Skeletal muscle tissue (tissue), 4 donors: ENCODE data around the gene KRT82. TPM values are rescaled to one million over a fixed set of nuclear protein-coding genes. Genes with fewer than 3 reads are reported as not detected.

Experiments used
- H3K27ac ChIP-seq: one replicate; pipeline ENCODE4 v1.7.0; 2013; ENCODE audit warnings: mild to moderate bottlenecking, low read depth, low read length, inconsistent platforms
- H3K27me3 ChIP-seq, 3 donors: one replicate each; pipeline ENCODE4 v1.7.0; 2013; ENCODE audit warnings: low read length in 3 of 3; ENCODE audit not compliant: control insufficient read depth in 3 of 3, insufficient read depth in 3 of 3
- H3K36me3 ChIP-seq, 3 donors: one replicate each; pipeline ENCODE4 v1.7.0; 2013; ENCODE audit warnings: low read length in 3 of 3; ENCODE audit not compliant: control insufficient read depth in 3 of 3, insufficient read depth in 3 of 3
- H3K4me1 ChIP-seq, 3 donors: one replicate each; pipeline ENCODE4 v1.7.0; 2013; ENCODE audit warnings: low read length in 3 of 3, mild to moderate bottlenecking in 3 of 3; ENCODE audit not compliant: control insufficient read depth in 3 of 3, insufficient read depth in 3 of 3
- H3K4me3 ChIP-seq, 3 donors: one replicate each; pipeline ENCODE4 v1.7.0; 2013; ENCODE audit warnings: low read length in 3 of 3
- H3K9ac ChIP-seq, 3 donors: one replicate each; pipeline ENCODE4 v1.7.0; 2013; ENCODE audit warnings: low read length in 3 of 3, mild to moderate bottlenecking in 3 of 3, moderate library complexity in 2 of 3, low read depth in 1 of 3
- H3K9me3 ChIP-seq, 3 donors: one replicate each; pipeline ENCODE4 v1.7.0; 2013; ENCODE audit warnings: low read length in 3 of 3; ENCODE audit not compliant: control insufficient read depth in 3 of 3
- total RNA-seq: library from RNA; depleted of rRNA; stranded (reverse); fragments of >200 nt; gene quantifications from one replicate; pipeline ENCODE4 v1.2.3, GENCODE V29; 2014
- donor health status: Osteomylitis.

KRT82 gene
- total RNA-seq, 1 donor from 2014 or later = not detected

DNA sequence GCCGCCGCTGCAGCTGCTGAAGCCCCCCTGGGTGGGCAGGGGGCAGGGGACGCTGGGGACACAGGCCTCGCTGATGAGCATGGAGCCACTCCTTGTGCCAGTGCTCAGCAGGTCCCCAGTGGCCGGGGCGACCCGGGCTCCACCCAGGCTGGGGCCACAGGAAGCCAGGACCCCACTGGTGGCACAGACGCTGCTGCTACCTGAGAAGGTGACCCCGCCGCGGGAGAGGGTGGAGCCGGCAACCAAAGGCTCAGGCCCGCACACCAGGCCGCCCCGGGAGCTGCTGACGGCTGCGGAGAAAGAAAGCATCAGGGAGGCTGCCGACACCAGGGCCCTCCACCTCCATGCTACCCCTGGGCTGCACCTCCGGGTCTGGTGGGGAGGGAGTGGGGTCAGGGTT, 28.0 kb downstream of the KRT82 start:
- no peak overlapping the region for H3K4me3 ChIP-seq
- H3K9ac ChIP-seq = no peak overlapping the region
- H3K27ac ChIP-seq = no peak overlapping the region
- no peaks in the 10 kb centered on the region for H3K36me3 ChIP-seq
- H3K27me3 ChIP-seq = peaks cover 9 to 21% (median 9%) of the 10 kb centered on the region in 3 donors
- no peaks in the 10 kb centered on the region for H3K9me3 ChIP-seq
- H3K4me1 ChIP-seq = no peaks in the 10 kb centered on the region

DNA sequence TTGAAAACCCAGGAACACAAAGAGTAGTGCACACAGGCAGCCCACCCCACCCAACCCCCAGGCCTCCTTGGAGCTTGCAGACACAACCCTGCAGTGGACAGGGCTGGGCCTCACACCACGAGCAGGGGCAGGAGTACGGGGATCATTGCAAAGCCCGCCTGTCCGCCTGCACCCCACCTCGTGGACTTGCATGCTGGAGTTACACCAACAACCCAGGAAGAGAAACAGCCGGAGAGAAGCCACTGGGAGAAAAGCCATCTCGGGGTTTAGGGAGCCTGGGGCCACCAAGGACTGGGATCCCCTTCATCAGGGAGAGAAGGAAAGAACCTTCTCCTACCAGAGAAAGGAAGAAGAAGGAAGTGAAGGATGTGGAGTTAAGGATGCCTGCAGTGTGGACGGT, 28.9 kb downstream of the KRT82 start:
- H3K4me3 ChIP-seq = no peak overlapping the region
- H3K27me3 ChIP-seq = peaks cover 9 to 21% (median 9%) of the 10 kb centered on the region in 3 donors
- H3K9me3 ChIP-seq = no peaks in the 10 kb centered on the region
- no peak overlapping the region for H3K9ac ChIP-seq
- no peaks in the 10 kb centered on the region for H3K4me1 ChIP-seq
- H3K36me3 ChIP-seq = no peaks in the 10 kb centered on the region
- H3K27ac ChIP-seq = no peak overlapping the region

DNA sequence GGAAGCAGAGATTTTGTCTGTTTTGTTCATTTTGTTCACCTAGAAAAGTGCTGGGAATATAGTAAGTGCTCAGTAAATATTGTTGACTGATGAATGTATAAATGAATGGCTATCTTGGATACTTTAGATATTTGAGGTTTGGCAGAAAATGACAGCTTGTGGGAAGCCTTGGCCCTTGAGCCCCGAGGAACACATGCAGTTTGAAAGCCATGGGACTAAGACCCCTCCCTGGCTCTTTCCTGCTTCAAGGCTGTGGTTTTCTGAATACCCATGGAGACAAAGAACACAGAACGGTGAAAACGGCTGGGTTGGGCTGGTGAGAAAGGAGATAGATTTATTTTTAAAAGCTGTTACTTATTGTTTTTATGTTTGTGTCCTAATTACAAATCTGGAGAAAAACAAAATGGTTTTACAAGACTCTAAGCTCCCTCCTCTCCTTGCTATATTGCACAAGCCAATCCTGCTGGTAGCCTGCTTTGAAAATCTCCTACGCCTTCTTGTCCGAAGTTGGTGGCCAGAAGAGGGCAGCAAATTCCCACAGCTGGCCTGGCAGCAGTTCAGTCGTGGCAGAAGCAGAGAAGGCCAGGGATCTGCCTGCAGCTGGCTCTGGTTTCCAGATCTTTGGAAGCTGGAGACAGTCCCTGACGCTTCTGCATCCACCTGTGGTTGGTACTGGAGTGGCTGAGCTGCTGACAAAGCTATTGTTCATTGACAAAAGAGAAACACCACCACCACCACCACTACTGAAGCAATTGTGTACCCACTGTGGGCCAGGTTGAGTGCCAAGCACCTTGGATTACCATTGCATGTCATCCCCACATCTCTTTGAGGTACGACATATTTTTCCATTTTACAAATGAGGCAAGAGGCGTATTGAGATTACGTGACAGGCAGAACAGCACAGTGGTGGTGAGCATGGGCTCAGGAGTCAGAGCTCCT, 33.6 kb downstream of the KRT82 start:
- Histone ChIP-seq H3K9me3 (no peaks in the 10 kb centered on the region), H3K9ac (no peak overlapping the region), H3K27ac (no peak overlapping the region), H3K27me3 (peaks cover 0 to 14% (median 8%) of the 10 kb centered on the region in 3 donors), H3K36me3 (no peaks in the 10 kb centered on the region), H3K4me3 (no peak overlapping the region), H3K4me1 (peaks cover 3 to 6% (median 4%) of the 10 kb centered on the region in 3 donors)

GRCh38 chr12:52371716-52372115, 34.4 kb downstream of the KRT82 start:
- Histone ChIP-seq H3K27ac (peak overlapping the region; percentile 41), H3K9ac (no peak overlapping the region)

GRCh38 chr12:52370926-52371608, 35.1 kb downstream of the KRT82 start:
- Histone ChIP-seq H3K4me1 (peaks cover 3 to 6% (median 4%) of the 10 kb centered on the region in 3 donors), H3K9ac (no peak overlapping the region), H3K4me3 (no peak overlapping the region), H3K27ac (peak overlapping the region; percentile 41), H3K9me3 (no peaks in the 10 kb centered on the region), H3K27me3 (peaks cover 0 to 13% (median 11%) of the 10 kb centered on the region in 3 donors), H3K36me3 (no peaks in the 10 kb centered on the region)

More at GRCh38 chr12:52371716-52372115, 34.4 kb downstream of the KRT82 start:
- no peaks in the 10 kb centered on the region for H3K9me3 ChIP-seq
- peaks cover 0 to 13% (median 12%) of the 10 kb centered on the region in 3 donors for H3K27me3 ChIP-seq
- no peaks in the 10 kb centered on the region for H3K36me3 ChIP-seq
- H3K4me3 ChIP-seq = no peak overlapping the region
- peaks cover 3 to 6% (median 4%) of the 10 kb centered on the region in 3 donors for H3K4me1 ChIP-seq

DNA sequence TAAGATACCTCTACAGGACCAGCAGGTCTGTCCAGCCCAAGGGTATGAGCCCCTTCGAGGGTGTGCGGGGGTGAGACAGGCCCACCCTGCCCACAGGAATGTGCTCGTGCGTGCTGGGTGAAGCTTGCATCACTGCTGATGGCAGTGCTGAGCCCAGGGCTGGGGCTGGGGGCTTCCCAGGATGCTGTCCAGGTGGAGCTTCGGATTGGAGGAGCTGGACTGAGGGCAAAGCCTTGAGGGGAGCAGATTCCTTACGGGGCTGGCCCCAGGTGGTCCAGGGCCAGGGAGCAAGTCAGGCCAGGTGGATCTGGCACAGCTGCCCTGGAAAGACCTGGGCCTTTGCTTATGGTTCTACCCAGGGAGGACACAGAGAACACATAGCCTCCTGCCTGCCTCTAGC, 36.3 kb downstream of the KRT82 start:
- Histone ChIP-seq H3K4me3 (no peak overlapping the region), H3K9ac (no peak overlapping the region), H3K4me1 (peaks cover 3 to 6% (median 4%) of the 10 kb centered on the region in 3 donors), H3K27me3 (peaks cover 0 to 21% (median 12%) of the 10 kb centered on the region in 3 donors), H3K27ac (no peak overlapping the region), H3K36me3 (no peaks in the 10 kb centered on the region), H3K9me3 (no peaks in the 10 kb centered on the region)

GRCh38 chr12:52369211-52369610, 36.9 kb downstream of the KRT82 start:
- no peaks in the 10 kb centered on the region for H3K9me3 ChIP-seq
- no peak overlapping the region for H3K4me3 ChIP-seq
- H3K4me1 ChIP-seq = peaks cover 3 to 6% (median 4%) of the 10 kb centered on the region in 3 donors
- H3K9ac ChIP-seq = no peak overlapping the region
- peaks cover 3 to 24% (median 15%) of the 10 kb centered on the region in 3 donors for H3K27me3 ChIP-seq
- H3K27ac ChIP-seq = no peak overlapping the region
- no peaks in the 10 kb centered on the region for H3K36me3 ChIP-seq

DNA sequence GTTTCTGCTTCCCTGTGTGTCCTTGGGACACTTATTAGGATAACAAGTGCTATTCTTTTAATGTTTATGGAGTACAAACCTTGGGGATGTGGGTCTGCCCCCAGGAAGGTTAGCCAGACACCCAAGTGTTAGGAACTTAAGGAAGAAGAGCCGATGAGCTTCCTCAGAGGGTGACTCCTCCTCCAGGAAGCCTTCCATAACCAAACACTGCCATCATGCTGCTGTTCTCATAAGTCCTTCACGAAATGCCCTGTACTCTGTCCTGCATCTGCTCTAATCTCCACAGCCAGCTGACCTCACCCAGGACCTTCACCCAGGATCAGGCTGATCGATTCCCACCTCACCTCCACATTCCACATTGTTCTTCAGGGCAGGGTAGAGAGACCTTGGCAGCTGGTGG, 37.6 kb downstream of the KRT82 start:
- Histone ChIP-seq H3K27ac (no peak overlapping the region), H3K36me3 (no peaks in the 10 kb centered on the region), H3K9ac (no peak overlapping the region), H3K27me3 (peaks cover 3 to 30% (median 16%) of the 10 kb centered on the region in 3 donors), H3K4me3 (no peak overlapping the region), H3K9me3 (no peaks in the 10 kb centered on the region), H3K4me1 (peaks cover 3 to 6% (median 4%) of the 10 kb centered on the region in 3 donors)

DNA sequence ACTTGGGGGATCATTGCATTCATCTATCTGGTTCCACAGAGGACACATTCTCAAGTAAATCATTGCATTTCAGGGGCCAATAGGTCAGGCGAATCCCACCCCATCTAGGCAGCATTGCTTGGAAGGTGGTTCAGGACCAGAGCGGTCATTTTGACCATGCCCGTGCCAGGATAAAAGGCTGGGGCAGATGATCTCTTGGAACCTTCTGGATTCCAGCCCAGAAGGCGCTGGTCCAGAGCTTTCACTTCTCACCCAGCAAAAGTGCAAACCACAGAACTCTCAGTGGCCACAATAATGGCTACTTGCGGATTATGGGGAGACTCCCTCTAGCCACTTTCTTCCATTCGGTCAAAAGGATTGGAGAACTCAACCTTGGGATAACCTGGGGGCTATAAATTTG, 38.3 kb downstream of the KRT82 start:
- no peak overlapping the region for H3K27ac ChIP-seq
- H3K4me3 ChIP-seq = no peak overlapping the region
- H3K4me1 ChIP-seq = peaks cover 3 to 6% (median 4%) of the 10 kb centered on the region in 3 donors
- H3K9ac ChIP-seq = no peak overlapping the region
- H3K27me3 ChIP-seq = peaks cover 3 to 33% (median 22%) of the 10 kb centered on the region in 3 donors
- no peaks in the 10 kb centered on the region for H3K9me3 ChIP-seq
- no peaks in the 10 kb centered on the region for H3K36me3 ChIP-seq
